Calu3 (cell line): ENCODE measurements around the gene MEI1. TPM values are rescaled to one million over a fixed set of nuclear protein-coding genes. Genes with fewer than 3 reads are reported as not detected.

Experiments
- BruUV-seq: library from RNA; stranded (reverse); fragments of 400-500 nt; replicated peaks from 2 replicates; lab custom pipeline; 2021; lab: Mats Ljungman, UMichigan
- CTCF ChIA-PET: fragments of 300-600 bp; sonication (Branson Sonifier 250); formaldehyde crosslinking; loops from one replicate; lab custom pipeline; 2022; ENCODE audit warnings: antibody characterized with exemption; lab: Charles Lee
- DNase-seq: peaks from one replicate; pipeline ENCODE4 v3.0.0; 2022
- H3K27ac Mint-ChIP-seq: one replicate; pipeline ENCODE4 v1.8.0; 2022; ENCODE audit warnings: mixed read lengths; ENCODE audit not compliant: unreplicated experiment
- H3K27me3 Mint-ChIP-seq: one replicate; pipeline ENCODE4 v1.8.0; 2022; ENCODE audit warnings: mixed read lengths; ENCODE audit not compliant: unreplicated experiment
- H3K36me3 Mint-ChIP-seq: one replicate; pipeline ENCODE4 v1.8.0; 2022; ENCODE audit warnings: mild to moderate bottlenecking, moderate library complexity, mixed read lengths; ENCODE audit not compliant: insufficient read depth, unreplicated experiment
- H3K4me1 Mint-ChIP-seq: one replicate; pipeline ENCODE4 v1.8.0; 2022; ENCODE audit warnings: mild to moderate bottlenecking, low read depth, mixed read lengths; ENCODE audit not compliant: unreplicated experiment
- H3K4me3 Mint-ChIP-seq: one replicate; pipeline ENCODE4 v1.8.0; 2022; ENCODE audit warnings: mild to moderate bottlenecking, low read depth, moderate library complexity, mixed read lengths; ENCODE audit not compliant: unreplicated experiment
- H3K9me3 Mint-ChIP-seq: one replicate; pipeline ENCODE4 v1.8.0; 2022; ENCODE audit warnings: low read depth, mixed read lengths; ENCODE audit not compliant: unreplicated experiment
- intact Hi-C: fragments of 100-400 bp; cut with micrococcal nuclease; formaldehyde crosslinking; loops from one replicate; pipeline ENCODE4 v1.10.0; 2022; ENCODE audit not compliant: unreplicated experiment
- total RNA-seq: library from RNA; stranded (reverse); gene quantifications from 2 replicates; pipeline ENCODE4 v1.2.3, GENCODE V29; 2022
- TF ChIP-seq, protein P1 (sequence below): fragments of 200-600 bp; IDR thresholded peaks from one replicate; pipeline ENCODE4 v1.8.0; 2022; ENCODE audit warnings: antibody characterized with exemption; ENCODE audit not compliant: unreplicated experiment

The MEI1 gene
- total RNA-seq, 1 experiment from 2014 or later: 0.68 TPM

DNA sequence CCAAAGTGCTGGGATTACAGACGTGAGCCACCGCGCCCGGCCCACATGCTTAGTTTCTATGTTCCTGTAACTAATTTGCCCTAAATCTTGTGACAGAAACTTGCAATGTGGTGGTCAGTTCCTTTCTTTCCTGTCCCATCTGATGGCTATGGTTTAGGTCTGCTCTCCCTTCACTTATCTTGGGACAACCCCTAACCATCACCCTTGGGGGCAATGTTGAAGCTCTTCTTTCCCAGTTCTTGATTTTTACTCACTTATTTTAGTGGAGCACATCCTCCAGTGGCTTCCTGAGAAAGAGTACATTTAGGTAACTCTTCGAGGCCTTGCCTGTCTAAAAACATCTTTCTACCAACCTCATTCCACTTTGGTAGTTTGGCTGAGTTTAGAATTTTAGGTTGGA is 140.9 kb downstream of the MEI1 start:
- Mint-ChIP-seq H3K9me3 (no peaks in the 10 kb centered on the region), H3K27ac (peak overlapping the region; percentile 63), H3K4me3 (peak overlapping the region; percentile 20), H3K27me3 (no peaks in the 10 kb centered on the region), H3K36me3 (peaks cover 52% of the 10 kb centered on the region), H3K4me1 (peaks cover 78% of the 10 kb centered on the region)
- TF ChIP-seq, protein P1, sequence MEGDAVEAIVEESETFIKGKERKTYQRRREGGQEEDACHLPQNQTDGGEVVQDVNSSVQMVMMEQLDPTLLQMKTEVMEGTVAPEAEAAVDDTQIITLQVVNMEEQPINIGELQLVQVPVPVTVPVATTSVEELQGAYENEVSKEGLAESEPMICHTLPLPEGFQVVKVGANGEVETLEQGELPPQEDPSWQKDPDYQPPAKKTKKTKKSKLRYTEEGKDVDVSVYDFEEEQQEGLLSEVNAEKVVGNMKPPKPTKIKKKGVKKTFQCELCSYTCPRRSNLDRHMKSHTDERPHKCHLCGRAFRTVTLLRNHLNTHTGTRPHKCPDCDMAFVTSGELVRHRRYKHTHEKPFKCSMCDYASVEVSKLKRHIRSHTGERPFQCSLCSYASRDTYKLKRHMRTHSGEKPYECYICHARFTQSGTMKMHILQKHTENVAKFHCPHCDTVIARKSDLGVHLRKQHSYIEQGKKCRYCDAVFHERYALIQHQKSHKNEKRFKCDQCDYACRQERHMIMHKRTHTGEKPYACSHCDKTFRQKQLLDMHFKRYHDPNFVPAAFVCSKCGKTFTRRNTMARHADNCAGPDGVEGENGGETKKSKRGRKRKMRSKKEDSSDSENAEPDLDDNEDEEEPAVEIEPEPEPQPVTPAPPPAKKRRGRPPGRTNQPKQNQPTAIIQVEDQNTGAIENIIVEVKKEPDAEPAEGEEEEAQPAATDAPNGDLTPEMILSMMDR: no peak
- CTCF ChIA-PET: interaction anchor here (2.0 kb wide), 1 partner anchor 8 kb away, joined by 5 read pairs; the partner anchor contains the start of gene SREBF2
- no TSS peak for BruUV-seq
- intact Hi-C loops: no loop called here
- DNase-seq: no peak

- CTCF ChIA-PET: interaction anchor here (1.0 to 2.0 kb wide), 3 partner anchors 9 to 144 kb away, joined by 3 to 5 read pairs (median 5); partner anchors contain the start of gene SREBF2
- TF ChIP-seq, protein P1: no peak
- no TSS peak for BruUV-seq
- peaks cover 85% of the 10 kb centered on the region for H3K4me1 Mint-ChIP-seq
- DNase-seq: peak; percentile 44
- H3K36me3 Mint-ChIP-seq: peaks cover 54% of the 10 kb centered on the region
- H3K4me3 Mint-ChIP-seq: peak overlapping the region; percentile 20
- no peaks in the 10 kb centered on the region for H3K9me3 Mint-ChIP-seq
- intact Hi-C loops: no loop called here
- peak overlapping the region; percentile 63 for H3K27ac Mint-ChIP-seq
- no peaks in the 10 kb centered on the region for H3K27me3 Mint-ChIP-seq
These were observed 141.9 kb downstream of the MEI1 start for GRCh38 chr22:41841085-41841712.

DNA sequence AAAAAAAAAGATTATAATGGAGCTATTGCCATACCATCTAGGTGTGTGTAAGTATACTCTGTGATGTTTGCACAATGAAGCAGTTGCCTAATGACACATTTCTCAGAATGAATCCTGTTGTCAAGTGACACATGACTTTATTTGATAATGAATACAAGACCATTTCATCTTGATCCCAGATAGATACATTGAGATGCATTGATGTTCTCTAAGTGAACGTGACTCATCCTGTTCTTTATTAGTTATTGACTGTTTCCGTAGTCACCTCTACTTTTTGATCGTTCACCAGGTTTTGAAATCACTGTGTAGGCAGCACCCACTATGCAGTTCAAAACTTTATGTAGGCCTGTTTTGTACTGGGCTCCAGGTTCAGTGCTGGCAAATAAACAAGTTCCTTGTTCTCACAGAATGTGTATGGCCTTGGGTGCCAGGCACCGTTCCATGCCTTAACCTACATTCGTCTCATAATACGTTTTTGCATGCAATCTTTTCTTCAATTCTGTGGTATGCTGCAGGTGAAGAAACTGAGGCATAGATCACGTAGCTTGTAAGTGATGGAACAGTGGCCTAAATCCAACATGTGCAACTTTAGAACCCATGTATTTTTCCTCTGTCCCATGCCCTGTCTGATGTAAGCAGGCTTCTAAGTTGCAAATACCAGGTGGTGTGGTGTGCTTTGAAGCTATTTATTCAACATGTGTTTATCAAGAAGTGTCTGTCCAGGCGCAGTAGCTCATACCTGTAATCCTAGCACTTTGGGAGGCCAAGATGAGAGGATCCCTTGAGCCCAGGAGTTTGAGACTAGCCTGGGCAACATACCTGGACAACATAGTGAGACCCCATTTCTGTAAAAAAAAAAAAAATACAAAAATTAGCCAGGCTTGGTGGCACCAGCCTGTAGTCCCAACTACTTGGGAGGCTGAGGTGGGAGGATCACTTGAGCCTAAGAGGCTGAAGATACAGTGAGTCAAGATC is 144.0 kb downstream of the MEI1 start:
- Mint-ChIP-seq H3K4me1 (peaks cover 84% of the 10 kb centered on the region), H3K9me3 (no peaks in the 10 kb centered on the region), H3K27ac (no peak overlapping the region), H3K36me3 (peaks cover 34% of the 10 kb centered on the region), H3K4me3 (no peak overlapping the region), H3K27me3 (no peaks in the 10 kb centered on the region)
- DNase-seq: no peak
- TF ChIP-seq, protein P1: no peak
- intact Hi-C loops: no loop called here
- CTCF ChIA-PET: interaction anchor here (0.7 to 1.6 kb wide), 5 partner anchors 10 to 96 kb away, joined by 3 to 7 read pairs (median 4); partner anchors contain the start of gene SREBF2
- no TSS peak for BruUV-seq

DNA sequence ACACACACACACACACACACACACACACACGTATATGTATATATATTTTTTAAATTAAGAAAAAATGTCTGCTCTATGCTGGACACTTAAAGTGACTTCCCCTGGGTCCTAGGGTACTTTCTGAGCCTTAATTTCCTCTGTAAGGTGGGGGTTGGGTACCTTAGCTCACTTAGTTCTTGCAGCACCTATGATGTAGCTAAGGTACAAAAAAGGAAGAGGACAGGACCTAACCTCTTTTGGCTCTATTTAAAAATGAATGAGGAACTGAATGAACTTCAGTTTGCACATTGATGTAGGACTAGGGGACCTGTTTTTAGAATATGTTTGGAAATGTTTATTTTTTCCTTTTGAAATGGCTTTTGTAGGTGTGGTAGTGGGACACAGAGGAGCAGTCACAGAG is 144.7 kb downstream of the MEI1 start:
- no TSS peak for BruUV-seq
- Mint-ChIP-seq H3K4me3 (peak overlapping the region; percentile 55), H3K9me3 (no peaks in the 10 kb centered on the region), H3K27ac (peak overlapping the region; percentile 71), H3K36me3 (peaks cover 27% of the 10 kb centered on the region), H3K27me3 (no peaks in the 10 kb centered on the region), H3K4me1 (peaks cover 83% of the 10 kb centered on the region)
- TF ChIP-seq, protein P1: no peak
- DNase-seq: no peak
- CTCF ChIA-PET: interaction anchor here (0.7 to 1.6 kb wide), 5 partner anchors 11 to 209 kb away, joined by 4 to 7 read pairs (median 4); partner anchors contain the start of gene SREBF2
- intact Hi-C loops: no loop called here
